GM19463 (cell line): ENCODE results near the gene CACNA1G.
A peak's percentile ranks its signal among the peaks of the same experiment; 100 is the strongest.

ENCODE experiments used
- ATAC-seq: cut with Tn5 transposase; IDR thresholded peaks from one replicate; pipeline ENCODE4 v1.9.1; 2021; ENCODE audit warnings: mild to moderate bottlenecking, moderate library complexity; ENCODE audit not compliant: unreplicated experiment

The CACNA1G gene

GRCh38 chr17:50629902-50630301 is 69.4 kb downstream of the CACNA1G start:
- no peak for ATAC-seq

DNA sequence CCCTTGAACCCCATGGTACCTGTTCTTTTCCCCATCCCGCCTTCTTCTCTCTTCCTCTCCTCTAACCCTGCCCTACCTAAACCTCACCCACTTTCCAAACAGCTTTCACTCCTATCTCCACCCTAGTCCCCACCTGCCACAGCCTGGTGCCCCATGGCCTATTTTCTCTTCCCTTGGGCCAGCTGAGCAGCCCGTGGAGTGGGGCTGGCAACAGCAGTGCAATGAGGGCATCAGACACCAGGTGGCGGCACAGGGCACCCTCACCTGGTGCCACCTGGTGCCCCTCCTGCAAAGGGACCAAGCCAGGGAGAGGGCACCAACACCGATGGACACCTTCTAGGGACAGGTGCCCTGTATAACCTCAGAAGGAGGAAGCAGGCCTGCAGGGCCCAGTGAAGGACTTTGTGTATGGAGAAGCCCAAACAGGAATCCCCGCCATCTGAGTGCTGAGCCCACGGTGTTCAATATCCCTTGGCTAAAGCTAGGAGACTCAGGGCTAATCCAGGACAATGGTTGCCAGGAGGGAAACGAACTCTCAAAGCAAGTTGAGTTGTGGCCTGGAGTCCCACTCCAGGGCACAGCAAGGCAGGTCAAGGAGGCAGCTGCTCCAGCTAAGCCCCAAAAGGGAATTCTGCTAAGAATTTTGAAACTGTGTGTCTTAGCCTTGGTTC is 70.1 kb downstream of the CACNA1G start:
- ATAC-seq, result no peak

GRCh38 chr17:50631195-50631907 is 70.8 kb downstream of the CACNA1G start:
- no peak for ATAC-seq

GRCh38 chr17:50631908-50632571 is 71.5 kb downstream of the CACNA1G start:
- no peak for ATAC-seq

DNA sequence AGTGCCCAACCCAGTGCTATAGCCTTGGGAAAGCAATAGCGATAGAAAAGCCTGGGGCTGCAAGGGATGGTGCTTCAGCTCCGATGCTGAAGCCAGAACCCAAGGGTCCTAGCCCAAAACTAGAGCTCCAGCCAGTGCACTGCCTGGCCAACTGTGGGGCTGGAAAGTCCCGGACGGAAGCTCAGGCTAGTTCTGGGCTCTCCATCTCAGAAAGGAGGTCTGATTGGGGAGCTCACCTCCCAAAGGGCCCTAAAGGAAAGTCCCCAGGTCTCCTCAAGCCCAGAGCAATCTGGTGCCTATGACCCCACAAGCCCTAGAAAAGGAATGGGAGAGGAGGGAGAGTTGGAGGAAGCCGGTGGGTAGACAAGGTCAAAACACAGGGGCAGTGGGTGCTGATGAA is 72.1 kb downstream of the CACNA1G start:
- ATAC-seq, result peak; percentile 55

DNA sequence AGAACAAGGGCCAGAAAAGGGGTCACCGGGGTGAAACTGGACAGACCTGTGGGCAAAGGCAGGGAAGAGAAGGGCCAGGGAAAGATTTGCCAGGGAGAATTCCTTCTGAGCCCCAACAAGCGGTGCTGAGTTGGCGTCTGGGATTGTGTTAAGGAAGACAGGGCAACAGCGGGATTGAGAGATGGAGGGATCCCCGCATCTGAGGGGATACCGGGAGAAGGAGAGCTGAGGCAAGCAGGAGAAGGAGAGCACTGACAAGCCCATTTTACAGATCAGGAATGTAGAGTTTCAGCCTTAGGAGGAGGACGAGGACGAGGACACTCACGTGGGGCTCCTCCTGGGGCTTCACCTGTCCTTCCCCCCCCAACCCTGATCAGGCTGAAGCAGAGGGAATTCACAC is 73.2 kb downstream of the CACNA1G start:
- ATAC-seq, result no peak

DNA sequence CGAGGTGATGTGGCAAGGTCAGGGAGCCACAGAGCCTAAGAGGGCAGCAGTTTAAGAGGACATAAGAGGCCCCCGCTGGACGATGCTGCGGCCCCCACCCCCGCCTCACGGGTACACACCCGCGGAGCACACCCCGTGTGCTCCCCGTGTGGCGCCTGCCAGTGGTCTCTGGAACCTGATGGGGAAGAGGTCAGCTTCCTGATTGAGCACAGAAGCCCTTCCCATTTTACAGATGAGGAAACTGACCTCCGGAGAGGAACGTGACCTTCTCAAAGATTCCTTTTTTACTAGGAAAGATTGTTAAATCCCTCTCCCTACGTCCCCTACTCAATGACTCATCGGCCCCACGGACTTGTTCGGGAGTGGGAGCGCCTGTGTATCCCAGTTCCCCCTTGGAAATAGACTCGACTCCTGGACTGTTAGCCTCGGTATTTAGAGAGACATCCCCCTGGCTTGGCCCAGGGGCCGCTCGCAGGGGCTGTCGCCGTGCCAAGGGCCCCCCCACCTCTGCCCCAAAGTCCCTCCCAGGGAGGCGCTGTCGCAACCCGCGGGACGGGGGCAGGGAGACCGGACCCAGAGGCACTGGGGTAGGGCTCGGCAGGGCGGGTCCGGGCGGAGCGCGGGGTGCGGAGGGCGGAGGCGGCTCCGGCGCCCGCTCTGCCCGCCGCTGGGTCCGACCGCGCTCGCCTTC is 73.9 kb downstream of the CACNA1G start, which contains the start of gene ABCC3:
ABCC3 (plus strand) TSS at position 658 of the 691 bp plus-strand sequence. CDS start 56 bp downstream, outside the sequence.
- no peak for ATAC-seq

GRCh38 chr17:50634915-50635731 is 74.6 kb downstream of the CACNA1G start:
- ATAC-seq, result no peak

GRCh38 chr17:50635732-50635981 is 75.1 kb downstream of the CACNA1G start:
- ATAC-seq, result no peak

DNA sequence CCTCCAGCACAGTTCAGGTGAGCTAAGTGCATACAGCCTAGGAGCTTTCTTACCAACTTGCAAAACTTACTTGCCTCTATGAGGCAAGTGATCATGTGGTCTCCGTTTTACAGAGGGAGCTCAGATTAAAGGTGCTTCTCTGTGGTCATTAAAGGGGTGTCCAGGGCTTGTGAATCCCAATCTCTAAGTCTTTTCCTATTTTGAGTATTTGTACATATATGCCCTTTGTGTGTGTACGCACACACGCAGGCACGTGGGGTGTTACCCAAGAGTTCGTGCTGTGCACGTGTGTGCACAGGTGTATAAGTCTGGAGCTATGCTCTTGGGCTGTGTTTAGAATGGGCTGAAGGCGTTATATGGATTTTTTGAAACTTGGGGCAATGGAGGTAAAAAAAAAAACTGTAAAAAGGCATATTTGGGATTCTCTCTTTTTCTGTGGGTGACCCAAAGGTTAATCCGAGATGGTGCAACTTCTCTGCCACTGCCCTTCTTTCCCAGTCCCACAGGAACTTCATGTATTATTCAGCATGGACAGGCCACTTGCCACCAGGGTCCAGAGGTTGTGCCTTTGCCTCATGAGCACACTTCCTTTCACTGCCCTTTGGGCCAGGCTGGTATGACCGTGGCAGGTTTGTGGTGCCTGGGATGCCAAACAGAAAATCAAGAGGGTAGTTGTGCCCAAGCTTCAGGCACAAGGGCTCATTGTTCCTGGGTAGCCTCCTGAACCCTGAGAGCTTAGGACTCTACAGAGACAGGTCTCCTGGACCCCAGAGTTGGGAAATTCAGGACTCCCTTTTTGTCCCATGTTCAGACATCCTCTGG is 75.7 kb downstream of the CACNA1G start:
- ATAC-seq, result no peak

DNA sequence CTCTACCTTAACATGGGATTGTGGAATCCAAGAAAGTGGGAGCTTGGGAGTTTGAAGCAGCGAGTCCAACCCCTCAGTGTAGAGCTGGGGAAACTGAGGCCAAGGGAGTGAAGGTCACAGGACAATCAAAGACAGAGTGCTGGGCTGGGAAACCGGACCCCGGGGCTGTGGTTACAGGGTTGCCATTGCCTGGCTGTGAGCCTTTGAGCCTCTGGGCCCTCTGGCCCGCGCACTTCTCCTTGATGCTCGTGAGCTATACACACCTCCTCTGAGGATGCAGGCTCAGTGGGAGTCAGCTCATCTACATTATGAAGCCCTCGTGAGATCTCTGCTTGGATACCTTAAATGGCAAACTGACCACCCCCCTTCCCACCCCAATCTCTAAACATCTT is 76.3 kb downstream of the CACNA1G start:
- no peak for ATAC-seq

DNA sequence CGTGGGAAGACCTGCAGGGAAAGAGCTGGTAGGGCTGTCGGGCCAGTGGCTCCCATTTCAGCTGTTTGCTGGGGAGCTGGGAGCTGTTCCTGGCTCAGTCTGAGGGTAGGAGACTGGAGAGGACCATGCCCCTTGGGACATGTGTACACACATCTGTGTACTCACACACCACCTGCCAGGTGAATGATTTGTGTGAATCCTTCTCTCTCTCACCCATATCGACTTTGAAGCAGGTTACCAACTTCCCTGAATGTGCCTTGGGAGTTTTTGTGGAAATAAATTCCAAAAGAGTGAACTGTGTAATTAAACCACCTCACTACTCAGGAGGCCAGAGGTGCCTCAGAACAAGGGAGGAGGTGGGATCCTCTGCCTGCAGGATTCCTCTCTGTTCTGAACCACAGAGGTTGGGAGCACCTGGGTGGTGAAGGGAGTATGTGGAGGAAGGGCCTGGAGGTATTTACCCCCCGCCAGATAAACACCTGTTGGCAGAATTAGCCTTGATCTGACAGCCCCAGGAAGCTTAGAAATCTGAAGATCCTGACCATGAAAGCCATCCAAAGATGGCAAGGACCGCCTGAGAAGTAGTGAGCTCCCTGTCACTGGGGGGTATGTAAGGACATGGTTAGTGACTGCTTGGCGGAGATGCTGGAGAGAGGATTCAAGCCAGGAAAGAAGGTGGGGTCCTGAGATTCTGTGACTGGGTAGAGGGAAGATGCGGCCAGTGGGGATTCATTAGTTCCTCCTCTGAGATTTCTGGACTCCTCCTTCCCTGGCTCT is 77.5 kb downstream of the CACNA1G start:
- no peak for ATAC-seq

DNA sequence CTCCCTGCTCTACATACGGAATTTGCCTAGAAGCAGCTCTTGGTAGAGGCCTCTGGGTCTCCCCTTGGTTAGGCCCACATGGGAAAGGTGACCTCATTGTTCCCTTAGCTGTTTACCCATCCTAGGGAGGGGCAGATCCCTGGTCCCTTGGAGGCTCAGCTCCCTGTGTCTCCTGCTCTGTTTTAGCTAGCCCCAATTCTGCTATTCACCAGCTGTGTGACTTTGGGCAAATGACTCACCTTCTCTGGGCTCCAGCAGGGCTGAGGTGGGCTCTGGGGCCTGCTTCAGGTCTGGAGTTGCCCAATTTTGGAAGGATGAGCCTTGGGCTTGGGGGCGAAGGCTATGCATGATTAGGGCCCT is 78.1 kb downstream of the CACNA1G start:
- ATAC-seq, result no peak

GRCh38 chr17:50638966-50639713 is 78.6 kb downstream of the CACNA1G start:
- ATAC-seq, result no peak

GRCh38 chr17:50640686-50641351 is 80.3 kb downstream of the CACNA1G start:
- no peak for ATAC-seq

DNA sequence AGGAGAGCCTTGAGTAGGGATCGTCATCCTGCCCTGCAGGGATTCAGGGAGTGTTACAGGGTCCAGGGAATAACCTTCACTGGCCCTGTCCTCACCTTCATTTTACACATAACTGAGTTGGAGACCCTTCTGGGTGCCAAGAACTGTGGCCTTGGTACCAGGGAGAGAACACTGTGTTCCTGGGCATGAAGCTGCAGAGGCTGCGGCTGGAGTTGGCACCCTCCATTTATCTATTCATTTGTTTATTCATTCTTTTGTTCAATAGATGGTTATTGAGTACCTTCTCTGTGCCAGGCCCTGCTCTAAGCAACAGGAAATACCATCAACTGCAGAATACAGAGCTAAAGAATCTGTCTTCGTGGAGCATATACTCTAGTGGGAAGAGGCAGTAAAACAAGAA is 80.8 kb downstream of the CACNA1G start:
- no peak for ATAC-seq

DNA sequence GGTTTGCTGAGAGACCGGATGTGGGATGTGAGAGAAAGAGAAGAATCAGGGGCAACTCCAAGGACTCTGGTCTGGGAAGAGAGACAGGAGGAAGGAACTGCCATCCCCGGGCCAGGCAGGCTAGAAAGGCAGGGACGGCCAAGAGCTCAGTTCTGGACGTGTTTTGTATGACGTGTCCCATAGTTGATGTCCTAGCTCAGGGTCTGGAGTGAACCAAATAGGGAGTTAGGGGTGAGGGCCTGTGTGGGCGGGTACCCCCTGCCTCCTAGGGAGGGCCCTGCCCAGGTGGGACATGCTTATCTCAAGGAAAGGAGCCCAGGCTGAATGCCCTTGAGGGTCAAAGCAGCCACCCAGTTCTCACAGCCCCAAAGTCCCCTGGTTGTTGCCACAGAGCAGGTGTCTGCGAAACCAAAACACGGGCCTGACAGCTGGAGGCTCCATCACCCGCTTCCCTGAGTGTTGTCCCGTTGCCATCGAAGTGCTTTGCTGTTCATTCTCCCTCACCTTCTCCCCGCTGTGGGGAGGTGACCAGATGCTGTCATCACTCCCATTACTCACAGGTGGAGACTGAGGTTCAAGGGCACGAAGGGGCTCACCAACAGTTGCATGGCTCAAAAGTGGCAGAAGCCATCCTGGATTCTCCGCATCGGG is 81.7 kb downstream of the CACNA1G start:
- ATAC-seq, result no peak
